Fibroblast of lung (primary cell): ENCODE results near the gene EXTL1. TPM values are rescaled to one million over a fixed set of nuclear protein-coding genes. Genes with fewer than 3 reads are reported as not detected.
A peak's percentile ranks its signal among the peaks of the same experiment; 100 is the strongest.

Experiments
- DNase-seq, 2 donors: peaks; one replicate each; pipeline versions ENCODE4 v3.0.0 to v3.0.0-alpha.2; 2010; ENCODE audit warnings: low read depth in 2 of 2
- H2AFZ ChIP-seq: 2 replicates; pipeline ENCODE4 v1.5.1; 2012; ENCODE audit warnings: low read length, control low read depth, inconsistent platforms
- H3K27ac ChIP-seq: 2 replicates; pipeline ENCODE4 v1.5.1; 2011; ENCODE audit warnings: low read length, control low read depth; ENCODE audit not compliant: insufficient read depth
- H3K27me3 ChIP-seq: 2 replicates; pipeline ENCODE4 v1.5.1; 2011; ENCODE audit warnings: mild to moderate bottlenecking, low read length; ENCODE audit not compliant: control insufficient read depth, insufficient read depth
- H3K36me3 ChIP-seq: 2 replicates; pipeline ENCODE4 v1.5.1; 2011; ENCODE audit warnings: low read length; ENCODE audit not compliant: control insufficient read depth, insufficient read depth
- H3K4me1 ChIP-seq: 2 replicates; pipeline ENCODE4 v1.5.1; 2011; ENCODE audit warnings: low read length; ENCODE audit not compliant: control insufficient read depth, insufficient read depth; ENCODE audit errors: extremely low read depth
- H3K4me2 ChIP-seq: 2 replicates; pipeline ENCODE4 v1.5.1; 2011; ENCODE audit warnings: low read length, control low read depth; ENCODE audit not compliant: insufficient read depth; ENCODE audit errors: extremely low read depth
- H3K4me3 ChIP-seq, 4 experiments: fragments of 200-600 bp in 1 of 4; sonication (generic) in 1 of 4; replicated peaks in 1 of 4; 2 replicates each; pipeline ENCODE4 v1.5.1; 2011 to 2016; ENCODE audit warnings: low read length in 4 of 4, low read depth in 3 of 4, mild to moderate bottlenecking in 3 of 4, control low read depth in 2 of 4, inconsistent platforms in 1 of 4, mixed read lengths in 1 of 4; ENCODE audit not compliant: insufficient read depth in 1 of 4; ENCODE audit errors: control extremely low read depth in 1 of 4
- H3K79me2 ChIP-seq: 2 replicates; pipeline ENCODE4 v1.5.1; 2012; ENCODE audit warnings: mild to moderate bottlenecking, low read length, inconsistent platforms; ENCODE audit not compliant: control insufficient read depth, insufficient read depth
- H3K9ac ChIP-seq: 2 replicates; pipeline ENCODE4 v1.5.1; 2011; ENCODE audit warnings: mild to moderate bottlenecking, low read length, control low read depth; ENCODE audit not compliant: insufficient read depth
- H3K9me3 ChIP-seq: 2 replicates; pipeline ENCODE4 v1.5.1; 2012; ENCODE audit warnings: low read depth, low read length; ENCODE audit not compliant: control insufficient read depth, insufficient read depth
- H4K20me1 ChIP-seq: 2 replicates; pipeline ENCODE4 v1.5.1; 2011; ENCODE audit warnings: low read length; ENCODE audit not compliant: control insufficient read depth, insufficient read depth; ENCODE audit errors: extremely low read depth
- CTCF ChIP-seq, 2 donors: IDR thresholded peaks in 1 of 2; conservative IDR thresholded peaks in 1 of 2; 1 replicate in 1 of 2; 2 replicates in 1 of 2; pipeline ENCODE4 v1.5.1; 2011 to 2012; ENCODE audit warnings: low read length in 2 of 2, control low read depth in 1 of 2, inconsistent platforms in 1 of 2, low read depth in 1 of 2, mild to moderate bottlenecking in 1 of 2
- EZH2 ChIP-seq: IDR thresholded peaks from 2 replicates; pipeline ENCODE4 v1.5.1; 2012; ENCODE audit warnings: low read length, control low read depth, mild to moderate bottlenecking; ENCODE audit errors: missing control alignments
- polyA plus RNA-seq, 2 donors: library from polyadenylated mRNA; depleted of rRNA in 1 of 2; stranded (reverse) in 1 of 2; unstranded in 1 of 2; fragments of >200 nt; gene quantifications; 2 replicates each; pipeline ENCODE4 v1.2.1, GENCODE V29; 2011 to 2012; ENCODE audit warnings: missing spikeins in 1 of 2
- total RNA-seq: library from RNA; depleted of rRNA; stranded (reverse); fragments of >200 nt; gene quantifications from 2 replicates; pipeline ENCODE4 v1.2.1, GENCODE V29; 2014

Gene EXTL1
- total and polyA plus RNA-seq, 2 donors (not counting 1 experiment from before 2014, with no cell fraction given), result 0.33 to 0.39 TPM

GRCh38 chr1:26016953-26017545, 4.5 kb upstream of the EXTL1 start:
- Histone ChIP-seq H4K20me1 (no peaks in the 10 kb centered on the region), H3K36me3 (no peaks in the 10 kb centered on the region), H3K9me3 (no peaks in the 10 kb centered on the region), H2AFZ (no peak overlapping the region), H3K27me3 (no peaks in the 10 kb centered on the region), H3K4me1 (peaks cover 12% of the 10 kb centered on the region), H3K4me2 (no peak overlapping the region), H3K79me2 (no peaks in the 10 kb centered on the region), H3K9ac (no peak overlapping the region), H3K4me3 (no peak overlapping the region), H3K27ac (no peak overlapping the region)
- TF ChIP-seq EZH2 (no peak), CTCF (conservative IDR thresholded peaks at IDR 0.05 in 1 of 2, IDR thresholded peaks at IDR 0.05 in 1 of 2; ENCODE audit: low read depth in 1 of 2, low read length in 2 of 2) (no peak)
- DNase-seq, result peak in 1 of 2 donors; percentile 60

GRCh38 chr1:26017606-26018005, 4.0 kb upstream of the EXTL1 start:
- Histone ChIP-seq H3K36me3 (no peaks in the 10 kb centered on the region), H4K20me1 (no peaks in the 10 kb centered on the region), H3K9me3 (no peaks in the 10 kb centered on the region), H3K4me2 (no peak overlapping the region), H3K4me1 (peaks cover 12% of the 10 kb centered on the region), H3K9ac (no peak overlapping the region), H3K4me3 (no peak overlapping the region), H3K27me3 (no peaks in the 10 kb centered on the region), H3K27ac (no peak overlapping the region), H3K79me2 (no peaks in the 10 kb centered on the region), H2AFZ (no peak overlapping the region)
- TF ChIP-seq EZH2, result no peak
- TF ChIP-seq CTCF (conservative IDR thresholded peaks at IDR 0.05 in 1 of 2, IDR thresholded peaks at IDR 0.05 in 1 of 2; ENCODE audit: low read depth in 1 of 2, low read length in 2 of 2), result no peak
- peak in 1 of 2 donors; percentile 87 for DNase-seq

GRCh38 chr1:26019641-26020315, 1.8 kb upstream of the EXTL1 start:
- H3K4me1 ChIP-seq, result peaks cover 12% of the 10 kb centered on the region
- H4K20me1 ChIP-seq, result no peaks in the 10 kb centered on the region
- no peaks in the 10 kb centered on the region for H3K79me2 ChIP-seq
- H3K27me3 ChIP-seq, result no peaks in the 10 kb centered on the region
- H3K9ac ChIP-seq, result no peak overlapping the region
- H2AFZ ChIP-seq, result no peak overlapping the region
- H3K27ac ChIP-seq, result no peak overlapping the region
- no peak overlapping the region for H3K4me2 ChIP-seq
- peak in 1 of 2 donors; percentile 82 for DNase-seq
- no peaks in the 10 kb centered on the region for H3K36me3 ChIP-seq
- no peak overlapping the region for H3K4me3 ChIP-seq
- no peaks in the 10 kb centered on the region for H3K9me3 ChIP-seq
- no peak for TF ChIP-seq EZH2
- no peak for TF ChIP-seq CTCF (conservative IDR thresholded peaks at IDR 0.05 in 1 of 2, IDR thresholded peaks at IDR 0.05 in 1 of 2; ENCODE audit: low read depth in 1 of 2, low read length in 2 of 2)
